ENCODE measurements around the gene HFE. TPM values are rescaled to one million over a fixed set of nuclear protein-coding genes. Genes with fewer than 3 reads are reported as not detected.

The HFE gene
- total RNA-seq, 2 experiments from 2014 or later: 0.19 to 0.89 TPM

GRCh38 chr6:26122793-26123674, 35.8 kb downstream of the HFE start:
- ChIA-PET CTCF (interaction anchor here (1.1 to 5.9 kb wide), 5 partner anchors 19 to 74 kb away, joined by 3 to 39 read pairs (median 5); a partner anchor contains a TSS), POLR2A (interaction anchor here (0.5 to 6.4 kb wide), 30 partner anchors 10 to 1744 kb away, joined by 3 to 652 read pairs (median 16); partner anchors contain the start of gene HFE)

GRCh38 chr6:26123675-26123946, 36.4 kb downstream of the HFE start:
- POLR2A ChIA-PET: interaction anchor here (0.5 to 6.4 kb wide), 31 partner anchors 10 to 1743 kb away, joined by 3 to 652 read pairs (median 15); partner anchors contain the start of gene HFE
- CTCF ChIA-PET: interaction anchor here (0.8 to 5.9 kb wide), 6 partner anchors 19 to 73 kb away, joined by 3 to 39 read pairs (median 5); a partner anchor contains a TSS

GRCh38 chr6:26123947-26124780, 36.9 kb downstream of the HFE start:
- CTCF ChIA-PET: interaction anchor here (0.5 to 5.9 kb wide), 8 partner anchors 20 to 98 kb away, joined by 3 to 39 read pairs (median 4); a partner anchor contains a TSS

GRCh38 chr6:26124781-26125685, 37.8 kb downstream of the HFE start:
- ChIA-PET POLR2A (interaction anchor here (0.8 to 6.4 kb wide), 27 partner anchors 8 to 1768 kb away, joined by 3 to 652 read pairs (median 17); partner anchors contain the start of gene HFE), CTCF (interaction anchor here (0.5 to 5.9 kb wide), 6 partner anchors 21 to 99 kb away, joined by 3 to 39 read pairs (median 4); a partner anchor contains a TSS)

More at GRCh38 chr6:26123947-26124780, 36.9 kb downstream of the HFE start:
- POLR2A ChIA-PET: interaction anchor here (0.5 to 6.4 kb wide), 40 partner anchors 9 to 1769 kb away, joined by 3 to 652 read pairs (median 6); partner anchors contain the start of gene HFE

- POLR2A ChIA-PET: interaction anchor here (0.7 to 6.4 kb wide), 11 partner anchors 23 to 133 kb away, joined by 3 to 652 read pairs (median 5); a partner anchor contains a TSS
These were observed 39.4 kb downstream of the HFE start for GRCh38 chr6:26126394-26127235.

GRCh38 chr6:26128013-26128771, 41.0 kb downstream of the HFE start:
- CTCF ChIA-PET: interaction anchor here (0.7 to 5.9 kb wide), 4 partner anchors 28 to 62 kb away, joined by 3 to 39 read pairs (median 3); a partner anchor contains a TSS
- POLR2A ChIA-PET: interaction anchor here (0.7 to 6.4 kb wide), 4 partner anchors 24 to 69 kb away, joined by 3 to 652 read pairs (median 8); a partner anchor contains a TSS

More at GRCh38 chr6:26126394-26127235, 39.4 kb downstream of the HFE start:
- CTCF ChIA-PET: interaction anchor here (0.6 to 5.9 kb wide), 3 partner anchors 30 to 48 kb away, joined by 3 to 39 read pairs (median 3); a partner anchor contains a TSS

- POLR2A ChIA-PET: interaction anchor here (1.2 kb wide), 1 partner anchor 27 kb away, joined by 3 read pairs; no protein-coding TSS in a partner anchor
- CTCF ChIA-PET: no interaction called here
These were observed 42.4 kb downstream of the HFE start for GRCh38 chr6:26129656-26130055.

- ChIA-PET CTCF (no interaction called here), POLR2A (interaction anchor here (0.9 to 1.2 kb wide), 2 partner anchors 25 to 26 kb away, joined by 3 read pairs; a partner anchor contains a TSS)
These were observed 43.5 kb downstream of the HFE start for GRCh38 chr6:26130581-26131249.

- CTCF ChIA-PET: no interaction called here
- POLR2A ChIA-PET: interaction anchor here (0.8 kb wide), 1 partner anchor 26 kb away, joined by 3 read pairs; no protein-coding TSS in a partner anchor
These were observed 44.4 kb downstream of the HFE start for GRCh38 chr6:26131618-26132017.

GRCh38 chr6:26133730-26134129, 46.5 kb downstream of the HFE start:
- ChIA-PET POLR2A (interaction anchor here (1.5 kb wide), 1 partner anchor 10 kb away, joined by 7 read pairs; a partner anchor contains a TSS), CTCF (no interaction called here)

GRCh38 chr6:26136321-26136720, 49.1 kb downstream of the HFE start:
- CTCF ChIA-PET: no interaction called here
- POLR2A ChIA-PET: interaction anchor here (1.0 to 1.5 kb wide), 2 partner anchors 12 to 20 kb away, joined by 12 to 15 read pairs; a partner anchor contains a TSS

- POLR2A ChIA-PET: no interaction called here
- CTCF ChIA-PET: no interaction called here
These were observed 53.2 kb downstream of the HFE start for GRCh38 chr6:26140254-26140966.

GRCh38 chr6:26140967-26141294, 53.7 kb downstream of the HFE start:
- CTCF ChIA-PET: no interaction called here
- POLR2A ChIA-PET: no interaction called here

GRCh38 chr6:26141378-26141904, 54.2 kb downstream of the HFE start:
- ChIA-PET POLR2A (interaction anchor here (1.2 kb wide), 1 partner anchor 17 kb away, joined by 7 read pairs; a partner anchor contains a TSS), CTCF (no interaction called here)

GRCh38 chr6:26142026-26142425, 54.8 kb downstream of the HFE start:
- POLR2A ChIA-PET: interaction anchor here (1.2 kb wide), 1 partner anchor 18 kb away, joined by 7 read pairs; a partner anchor contains a TSS
- CTCF ChIA-PET: no interaction called here
